Measurements from ENCODE around the gene TUSC2. TPM values are rescaled to one million over a fixed set of nuclear protein-coding genes. Genes with fewer than 3 reads are reported as not detected.

The TUSC2 gene
- total and polyA plus RNA-seq, 2 donors (not counting 1 experiment from before 2014, with no cell fraction given): 28.2 to 29.3 TPM

DNA sequence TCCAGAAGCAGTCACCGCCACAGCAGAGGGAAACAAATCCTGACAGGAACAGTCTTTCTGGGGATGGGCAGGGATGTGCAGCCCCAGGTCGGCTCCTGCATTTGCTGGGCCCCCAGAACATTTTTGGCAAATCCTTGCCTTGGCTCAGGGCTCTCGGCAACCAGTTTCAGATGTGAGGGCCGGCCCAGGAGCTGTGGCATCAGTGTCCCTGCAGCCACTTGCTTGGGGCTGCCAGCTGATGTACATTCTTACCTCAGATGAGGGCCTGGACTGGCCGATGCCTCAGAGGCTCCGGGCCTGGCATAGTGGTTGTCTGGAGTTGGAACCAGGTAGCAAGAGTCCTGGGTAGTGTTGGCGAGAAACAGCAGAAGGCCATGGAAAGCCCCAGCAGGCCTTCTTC lies 26.8 kb upstream of the TUSC2 start:
- Histone ChIP-seq H3K9ac (ENCODE audit: low read length) (no peak overlapping the region), H3K4me1 (ENCODE audit: control insufficient read depth in 2 of 2, insufficient read depth in 2 of 2, low read length in 2 of 2) (peaks cover 41 to 54% of the 10 kb centered on the region in 2 donors), H3K9me3 (ENCODE audit: control extremely low read depth in 1 of 3, control insufficient read depth in 2 of 3, insufficient read depth in 1 of 3, low read length in 2 of 3) (no peaks in the 10 kb centered on the region), H3K4me3 (ENCODE audit: control extremely low read depth in 1 of 5, extremely low read depth in 1 of 5, insufficient read depth in 1 of 5, low read depth in 2 of 5, low read length in 4 of 5) (no peak overlapping the region), H3K36me3 (replicated peaks in 1 of 2; ENCODE audit: control extremely low read depth in 1 of 2, control insufficient read depth in 1 of 2, extremely low read depth in 1 of 2, insufficient read depth in 2 of 2, low read length in 1 of 2) (peaks cover 5 to 47% of the 10 kb centered on the region in 2 experiments), H3K4me2 (replicated peaks; ENCODE audit: low read depth, low read length, poor library complexity, severe bottlenecking) (no peak overlapping the region), H3K27ac (ENCODE audit: low read length in 2 of 2) (no peak overlapping the region), H3K79me2 (ENCODE audit: control insufficient read depth, insufficient read depth, low read length) (peaks cover 73% of the 10 kb centered on the region), H2AFZ (ENCODE audit: insufficient read depth, low read depth, low read length, poor library complexity, severe bottlenecking) (no peak overlapping the region), H3K27me3 (replicated peaks in 1 of 4; ENCODE audit: control extremely low read depth in 1 of 4, control insufficient read depth in 3 of 4, insufficient read depth in 4 of 4, low read length in 3 of 4) (no peaks in the 10 kb centered on the region), H4K20me1 (ENCODE audit: control insufficient read depth, insufficient read depth, low read length, poor library complexity, severe bottlenecking) (peaks cover 78% of the 10 kb centered on the region)
- TF ChIP-seq EZH2 (IDR thresholded peaks at IDR 0.05; ENCODE audit: borderline replicate concordance, insufficient read depth, low read depth, low read length, poor library complexity, severe bottlenecking): no peak
- TF ChIP-seq, protein P1, sequence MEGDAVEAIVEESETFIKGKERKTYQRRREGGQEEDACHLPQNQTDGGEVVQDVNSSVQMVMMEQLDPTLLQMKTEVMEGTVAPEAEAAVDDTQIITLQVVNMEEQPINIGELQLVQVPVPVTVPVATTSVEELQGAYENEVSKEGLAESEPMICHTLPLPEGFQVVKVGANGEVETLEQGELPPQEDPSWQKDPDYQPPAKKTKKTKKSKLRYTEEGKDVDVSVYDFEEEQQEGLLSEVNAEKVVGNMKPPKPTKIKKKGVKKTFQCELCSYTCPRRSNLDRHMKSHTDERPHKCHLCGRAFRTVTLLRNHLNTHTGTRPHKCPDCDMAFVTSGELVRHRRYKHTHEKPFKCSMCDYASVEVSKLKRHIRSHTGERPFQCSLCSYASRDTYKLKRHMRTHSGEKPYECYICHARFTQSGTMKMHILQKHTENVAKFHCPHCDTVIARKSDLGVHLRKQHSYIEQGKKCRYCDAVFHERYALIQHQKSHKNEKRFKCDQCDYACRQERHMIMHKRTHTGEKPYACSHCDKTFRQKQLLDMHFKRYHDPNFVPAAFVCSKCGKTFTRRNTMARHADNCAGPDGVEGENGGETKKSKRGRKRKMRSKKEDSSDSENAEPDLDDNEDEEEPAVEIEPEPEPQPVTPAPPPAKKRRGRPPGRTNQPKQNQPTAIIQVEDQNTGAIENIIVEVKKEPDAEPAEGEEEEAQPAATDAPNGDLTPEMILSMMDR (IDR thresholded peaks at IDR 0.05): no peak
- ATAC-seq (ENCODE audit: low read depth): no peak
- 86% methylated on average over 6 of the region's 7 CpGs for WGBS (ENCODE audit: insufficient coverage)
- ChIA-PET CTCF (interaction anchor here (1.1 kb wide), 1 partner anchor 10 kb away, joined by 3 read pairs; no protein-coding TSS in a partner anchor), POLR2A (interaction anchor here (1.4 to 7.4 kb wide), 2 partner anchors 15 to 236 kb away, joined by 4 to 96 read pairs; partner anchors contain the start of gene RASSF1)
- H3K27ac Mint-ChIP-seq: no peak overlapping the region
- H3K4me3 Mint-ChIP-seq: no peak overlapping the region
- no peak for DNase-seq
- H3K4me1 Mint-ChIP-seq: peaks cover 69% of the 10 kb centered on the region
- no peaks in the 10 kb centered on the region for H3K9me3 Mint-ChIP-seq (ENCODE audit: insufficient read depth)
- intact Hi-C loops (cut with micrococcal nuclease): no loop called here
- H3K27me3 Mint-ChIP-seq: no peaks in the 10 kb centered on the region

DNA sequence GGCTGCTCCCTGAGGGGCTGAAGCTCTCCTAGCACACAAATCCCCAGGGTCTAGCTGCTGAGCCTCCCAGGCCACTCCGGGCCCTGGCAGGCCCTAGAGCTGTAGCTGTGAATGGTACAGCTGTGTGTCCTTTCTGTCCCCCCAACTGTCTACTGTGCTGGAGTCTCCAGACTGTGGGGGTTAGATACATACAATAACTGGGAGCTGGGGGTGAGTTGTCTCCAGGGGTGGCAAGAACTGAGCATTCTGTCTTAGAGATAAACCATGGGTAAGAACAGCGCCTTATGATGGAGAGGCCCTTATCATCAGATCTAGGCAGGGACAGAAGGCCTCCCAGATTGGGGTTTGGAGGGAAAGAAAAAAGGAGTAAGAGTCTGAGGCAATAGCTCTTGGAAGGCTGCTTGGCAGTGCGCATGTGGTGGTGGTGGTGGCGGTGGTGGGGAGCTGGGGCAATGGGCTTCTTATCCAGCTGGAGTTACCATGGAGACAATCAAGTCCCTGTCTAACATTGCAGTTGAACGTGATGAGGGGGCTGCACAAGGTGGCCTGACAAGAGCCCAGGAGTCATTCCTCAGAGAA lies 26.3 kb upstream of the TUSC2 start:
- Histone ChIP-seq H3K27ac (ENCODE audit: low read length in 2 of 2) (no peak overlapping the region), H2AFZ (ENCODE audit: insufficient read depth, low read depth, low read length, poor library complexity, severe bottlenecking) (no peak overlapping the region), H3K36me3 (replicated peaks in 1 of 2; ENCODE audit: control extremely low read depth in 1 of 2, control insufficient read depth in 1 of 2, extremely low read depth in 1 of 2, insufficient read depth in 2 of 2, low read length in 1 of 2) (peaks cover 5 to 47% of the 10 kb centered on the region in 2 experiments), H3K4me2 (replicated peaks; ENCODE audit: low read depth, low read length, poor library complexity, severe bottlenecking) (no peak overlapping the region), H4K20me1 (ENCODE audit: control insufficient read depth, insufficient read depth, low read length, poor library complexity, severe bottlenecking) (peaks cover 84% of the 10 kb centered on the region), H3K79me2 (ENCODE audit: control insufficient read depth, insufficient read depth, low read length) (peaks cover 77% of the 10 kb centered on the region), H3K9me3 (ENCODE audit: control extremely low read depth in 1 of 3, control insufficient read depth in 2 of 3, insufficient read depth in 1 of 3, low read length in 2 of 3) (no peaks in the 10 kb centered on the region), H3K27me3 (replicated peaks in 1 of 4; ENCODE audit: control extremely low read depth in 1 of 4, control insufficient read depth in 3 of 4, insufficient read depth in 4 of 4, low read length in 3 of 4) (no peaks in the 10 kb centered on the region), H3K9ac (ENCODE audit: low read length) (no peak overlapping the region), H3K4me3 (ENCODE audit: control extremely low read depth in 1 of 5, extremely low read depth in 1 of 5, insufficient read depth in 1 of 5, low read depth in 2 of 5, low read length in 4 of 5) (no peak overlapping the region), H3K4me1 (ENCODE audit: control insufficient read depth in 2 of 2, insufficient read depth in 2 of 2, low read length in 2 of 2) (peaks cover 47 to 56% of the 10 kb centered on the region in 2 donors)
- H3K4me1 Mint-ChIP-seq: peaks cover 65% of the 10 kb centered on the region
- WGBS (ENCODE audit: insufficient coverage): 98% methylated on average over 5 of the region's 5 CpGs
- H3K9me3 Mint-ChIP-seq (ENCODE audit: insufficient read depth): no peaks in the 10 kb centered on the region
- H3K27me3 Mint-ChIP-seq: no peaks in the 10 kb centered on the region
- no peak for DNase-seq
- POLR2A ChIA-PET: interaction anchor here (1.4 to 7.4 kb wide), 2 partner anchors 15 to 237 kb away, joined by 4 to 96 read pairs; partner anchors contain the start of gene RASSF1
- peak overlapping the region; percentile 11 for H3K27ac Mint-ChIP-seq
- intact Hi-C loops (cut with micrococcal nuclease): no loop called here
- no peak for ATAC-seq (ENCODE audit: low read depth)
- CTCF ChIA-PET: interaction anchor here (0.6 to 2.3 kb wide), 4 partner anchors 9 to 188 kb away, joined by 3 to 10 read pairs (median 6); no protein-coding TSS in a partner anchor
- TF ChIP-seq, protein P1 (IDR thresholded peaks at IDR 0.05): no peak
- no peak for TF ChIP-seq EZH2 (IDR thresholded peaks at IDR 0.05; ENCODE audit: borderline replicate concordance, insufficient read depth, low read depth, low read length, poor library complexity, severe bottlenecking)
- no peak overlapping the region for H3K4me3 Mint-ChIP-seq
